Activated naive CD8-positive, alpha-beta T cell treated with anti-CD3 and anti-CD28 coated beads, Interleukin-2, amount 10 ng/mL, durations not matched to agents 7 days and 5 days (primary cell): Measurements from ENCODE around the gene RIC8B. TPM values are rescaled to one million over a fixed set of nuclear protein-coding genes. Genes with fewer than 3 reads are reported as not detected.

Source experiments
- total RNA-seq, 2 experiments: library from RNA; stranded (reverse); gene quantifications; one replicate each; pipeline ENCODE4 v1.2.3, GENCODE V29; 2021

RIC8B gene
- total RNA-seq, 2 experiments from 2014 or later = 14.3 to 15.1 TPM

Other genes starting within 250 kb of the RIC8B start
- gene RFX4, start 191.7 kb upstream of the RIC8B start, total RNA-seq = not detected
- 10 to 100 TPM; 28.5 to 29.6 TPM for gene TMEM263, start 181.2 kb downstream of the RIC8B start, total RNA-seq
- gene MTERF2, start 212.5 kb downstream of the RIC8B start, total RNA-seq = 1 to 10 TPM; 6.8 to 7.9 TPM